ENCODE data around the gene NFXL1. TPM values are rescaled to one million over a fixed set of nuclear protein-coding genes. Genes with fewer than 3 reads are reported as not detected.

The NFXL1 gene
- total RNA-seq, 4 donors from 2014 or later: 7.0 to 31.4 (median 14.5) TPM

DNA sequence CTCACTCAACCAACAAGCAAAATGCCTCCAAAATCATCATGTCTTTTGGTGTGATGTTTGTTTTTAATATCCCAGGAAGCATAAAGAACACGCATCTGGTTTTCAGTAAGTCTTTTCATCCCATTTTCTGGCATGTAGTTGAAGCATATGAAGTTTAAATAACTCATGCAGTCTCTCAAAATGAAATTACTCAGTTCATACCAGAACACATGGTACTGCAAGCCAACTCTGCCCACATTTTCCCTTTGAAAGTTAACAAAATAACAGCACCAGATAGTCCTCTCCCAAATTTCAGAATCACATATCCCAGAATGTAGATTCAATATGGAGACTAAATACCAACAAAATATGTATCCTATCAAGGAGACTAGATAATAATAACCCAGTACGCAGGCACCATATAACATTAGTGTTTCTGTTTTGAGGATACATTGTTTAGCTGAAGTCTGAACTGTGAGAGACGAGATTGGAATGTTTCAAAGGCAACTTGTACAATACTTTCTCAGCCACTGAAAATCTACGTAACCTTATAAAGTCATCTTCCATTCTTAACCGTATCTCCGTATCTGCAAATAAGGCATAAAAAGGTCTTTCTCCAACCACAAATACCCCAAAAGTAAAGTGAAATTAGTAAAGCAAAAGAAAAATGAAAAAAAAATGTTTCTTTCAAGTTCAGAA, 99.6 kb downstream of the NFXL1 start:
- Histone ChIP-seq H3K4me3 (no peak overlapping the region), H3K27ac (no peak overlapping the region)
- no peak for TF ChIP-seq POLR2A (IDR thresholded peaks at IDR 0.05)
- TF ChIP-seq, protein P1, sequence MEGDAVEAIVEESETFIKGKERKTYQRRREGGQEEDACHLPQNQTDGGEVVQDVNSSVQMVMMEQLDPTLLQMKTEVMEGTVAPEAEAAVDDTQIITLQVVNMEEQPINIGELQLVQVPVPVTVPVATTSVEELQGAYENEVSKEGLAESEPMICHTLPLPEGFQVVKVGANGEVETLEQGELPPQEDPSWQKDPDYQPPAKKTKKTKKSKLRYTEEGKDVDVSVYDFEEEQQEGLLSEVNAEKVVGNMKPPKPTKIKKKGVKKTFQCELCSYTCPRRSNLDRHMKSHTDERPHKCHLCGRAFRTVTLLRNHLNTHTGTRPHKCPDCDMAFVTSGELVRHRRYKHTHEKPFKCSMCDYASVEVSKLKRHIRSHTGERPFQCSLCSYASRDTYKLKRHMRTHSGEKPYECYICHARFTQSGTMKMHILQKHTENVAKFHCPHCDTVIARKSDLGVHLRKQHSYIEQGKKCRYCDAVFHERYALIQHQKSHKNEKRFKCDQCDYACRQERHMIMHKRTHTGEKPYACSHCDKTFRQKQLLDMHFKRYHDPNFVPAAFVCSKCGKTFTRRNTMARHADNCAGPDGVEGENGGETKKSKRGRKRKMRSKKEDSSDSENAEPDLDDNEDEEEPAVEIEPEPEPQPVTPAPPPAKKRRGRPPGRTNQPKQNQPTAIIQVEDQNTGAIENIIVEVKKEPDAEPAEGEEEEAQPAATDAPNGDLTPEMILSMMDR (IDR thresholded peaks at IDR 0.05): no peak

DNA sequence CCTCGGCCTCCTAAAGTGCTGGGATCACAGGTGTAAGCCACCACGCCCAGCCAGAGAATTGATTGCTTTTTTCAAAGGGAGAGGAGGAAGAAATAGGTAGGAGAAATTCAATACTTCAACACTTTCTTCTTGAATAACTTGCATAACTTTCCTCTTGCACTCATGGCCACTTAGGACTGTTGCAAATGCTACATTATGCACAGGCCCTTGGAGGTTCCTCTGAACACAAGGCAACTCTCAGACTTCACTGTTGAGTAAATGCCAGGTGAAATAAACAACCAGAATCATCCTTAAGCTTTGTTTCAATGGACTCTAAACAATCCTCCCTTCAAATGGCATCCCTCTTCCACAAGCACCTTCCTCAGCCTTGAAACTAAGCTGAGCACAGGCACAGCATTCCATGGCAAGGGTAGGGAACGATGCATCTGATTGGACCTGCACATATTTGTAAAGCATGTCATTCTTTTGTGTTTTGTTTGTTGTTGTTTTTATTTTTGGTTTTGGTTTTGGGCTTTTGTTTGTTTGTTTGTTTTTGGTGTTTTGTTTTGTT, 104.7 kb downstream of the NFXL1 start:
- Histone ChIP-seq H3K27ac (no peak overlapping the region), H3K36me3 (no peaks in the 10 kb centered on the region), H3K4me1 (no peaks in the 10 kb centered on the region), H3K27me3 (no peaks in the 10 kb centered on the region), H3K9me3 (no peaks in the 10 kb centered on the region), H3K4me3 (no peak overlapping the region)
- DNase-seq: no peak
- TF ChIP-seq, protein P1 (IDR thresholded peaks at IDR 0.05): no peak
- no peak for TF ChIP-seq POLR2A (IDR thresholded peaks at IDR 0.05)

More for the DNA sequence above, 99.6 kb downstream of the NFXL1 start:
- no peaks in the 10 kb centered on the region for H3K4me1 ChIP-seq
- H3K36me3 ChIP-seq: no peaks in the 10 kb centered on the region
- H3K27me3 ChIP-seq: no peaks in the 10 kb centered on the region
- no peak for DNase-seq
- H3K9me3 ChIP-seq: no peaks in the 10 kb centered on the region

DNA sequence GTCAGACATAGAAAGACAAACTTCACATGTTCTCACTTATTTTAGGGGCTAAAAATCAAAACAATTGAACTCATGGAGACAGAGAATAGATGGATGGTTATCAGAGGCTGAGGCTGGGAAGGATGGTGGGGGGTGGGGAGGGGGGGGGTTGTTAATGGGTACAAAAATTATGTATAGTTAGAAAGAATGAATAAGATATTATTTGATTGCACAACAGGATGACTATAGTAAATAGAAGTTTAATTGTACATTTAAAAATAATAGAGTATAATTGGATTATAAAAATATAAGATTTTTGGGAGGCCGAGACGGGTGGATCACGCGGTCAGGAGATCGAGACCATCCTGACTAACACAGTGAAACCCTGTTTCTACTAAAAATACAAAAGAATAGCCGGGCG, 109.8 kb downstream of the NFXL1 start:
- Histone ChIP-seq H3K27me3 (no peaks in the 10 kb centered on the region), H3K27ac (no peak overlapping the region), H3K4me3 (no peak overlapping the region), H3K4me1 (no peaks in the 10 kb centered on the region), H3K36me3 (no peaks in the 10 kb centered on the region), H3K9me3 (no peaks in the 10 kb centered on the region)
- DNase-seq: no peak
- TF ChIP-seq POLR2A (IDR thresholded peaks at IDR 0.05): no peak
- TF ChIP-seq, protein P1 (IDR thresholded peaks at IDR 0.05): no peak

DNA sequence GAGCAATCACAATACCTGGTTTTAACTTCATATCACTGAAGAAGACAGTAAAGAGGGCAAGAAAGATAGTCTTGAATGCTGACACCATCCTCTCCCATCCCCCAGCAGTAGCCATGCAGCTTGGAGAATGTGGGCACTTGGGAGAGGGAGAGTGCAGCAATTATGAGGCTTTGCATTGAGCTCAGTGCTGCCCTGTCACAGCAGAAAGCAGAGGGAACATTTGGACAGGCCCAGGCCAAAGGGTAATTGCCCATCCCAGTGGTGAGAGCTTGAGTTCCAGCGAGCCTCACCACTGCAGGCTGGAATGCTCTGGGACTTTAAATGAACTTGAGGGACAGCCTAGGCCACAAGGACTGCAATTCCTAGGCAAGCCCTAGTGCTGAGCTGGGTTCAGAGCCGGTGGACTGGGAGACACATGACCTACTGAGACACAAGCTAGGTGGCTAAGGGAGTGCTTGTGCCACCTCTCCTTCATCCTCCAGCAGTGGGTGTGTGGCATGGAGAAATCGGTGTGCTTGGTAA, 112.8 kb downstream of the NFXL1 start:
- no peak for DNase-seq

DNA sequence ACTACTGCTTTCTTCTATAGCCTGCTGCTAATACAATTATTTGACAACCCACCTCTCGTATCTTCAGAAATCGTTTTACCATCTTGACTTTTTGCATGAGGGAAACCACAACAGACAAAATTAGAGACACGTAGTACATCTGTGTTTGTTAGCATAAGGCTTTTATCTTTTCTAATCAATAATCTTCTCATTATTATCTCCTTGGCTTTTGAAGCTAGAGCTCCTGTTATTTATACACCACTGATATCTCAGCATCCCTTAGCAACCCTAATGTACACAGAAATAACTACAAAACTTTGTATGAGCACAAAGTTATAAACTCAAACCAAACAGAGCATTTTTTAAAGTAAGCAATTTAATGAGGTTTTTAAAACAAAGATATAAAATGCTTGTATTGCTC, 116.2 kb downstream of the NFXL1 start:
- no peaks in the 10 kb centered on the region for H3K9me3 ChIP-seq
- H3K27me3 ChIP-seq: no peaks in the 10 kb centered on the region
- H3K4me3 ChIP-seq: no peak overlapping the region
- H3K4me1 ChIP-seq: no peaks in the 10 kb centered on the region
- TF ChIP-seq, protein P1 (IDR thresholded peaks at IDR 0.05): no peak
- no peak overlapping the region for H3K27ac ChIP-seq
- no peak for DNase-seq
- H3K36me3 ChIP-seq: no peaks in the 10 kb centered on the region

More for the DNA sequence above, 112.8 kb downstream of the NFXL1 start:
- Histone ChIP-seq H3K9me3 (no peaks in the 10 kb centered on the region), H3K4me3 (no peak overlapping the region), H3K36me3 (no peaks in the 10 kb centered on the region), H3K27me3 (no peaks in the 10 kb centered on the region), H3K4me1 (no peaks in the 10 kb centered on the region), H3K27ac (no peak overlapping the region)
- no peak for TF ChIP-seq POLR2A (IDR thresholded peaks at IDR 0.05)

Other genes starting within 250 kb of the NFXL1 start
- gene CORIN, start 76.5 kb downstream of the NFXL1 start, total RNA-seq: under 1 TPM in 3 of 4 donors, not detected in 1; 0.27 to 0.70 (median 0.57) TPM
- 10 to 100 TPM in 2 of 4 donors, 1 to 10 TPM in 1, not detected in 1; 9.8 to 22.2 (median 11.7) TPM for gene CNGA1, start 102.1 kb upstream of the NFXL1 start, total RNA-seq
- 10 to 100 TPM in 3 of 4 donors, 1 to 10 TPM in 1; 5.0 to 26.3 (median 13.8) TPM for gene NIPAL1, start 102.2 kb upstream of the NFXL1 start, total RNA-seq
- 10 to 100 TPM in 2 of 4 donors, 1 to 10 TPM in 2; 3.9 to 33.0 (median 9.5) TPM for gene TXK, start 219.7 kb upstream of the NFXL1 start, total RNA-seq